Right ventricle myocardium superior (tissue), 1 donor: Measurements from ENCODE around the gene SPECC1. TPM values are rescaled to one million over a fixed set of nuclear protein-coding genes. Genes with fewer than 3 reads are reported as not detected.
A peak's percentile ranks its signal among the peaks of the same experiment; 100 is the strongest.

Experiments
- ATAC-seq: fragments of 200-7000 bp; cut with Tn5 transposase; one replicate; pipeline ENCODE4 v1.9.1; 2020; ENCODE audit warnings: mild to moderate bottlenecking; ENCODE audit not compliant: poor library complexity
- DNase-seq: peaks from one replicate; pipeline ENCODE4 v3.0.0-alpha.2; 2020
- intact Hi-C: fragments of 100-400 bp; cut with DNase I; formaldehyde crosslinking; loops from one replicate; pipeline ENCODE4 v1.11.2; 2022
- total RNA-seq: library from RNA; stranded (reverse); fragmentation: NEBNext Ultra II Directional; extraction: Animal tissue kit (Norgen Biotek cat#: 25700); gene quantifications from one replicate; pipeline ENCODE4 v1.2.1, GENCODE V29; 2021
- donor health status: DM: no; HTN: yes; CAD: no; lungs with severe emphysema.

Gene SPECC1
- total RNA-seq, 1 donor from 2014 or later = 8.5 TPM

DNA sequence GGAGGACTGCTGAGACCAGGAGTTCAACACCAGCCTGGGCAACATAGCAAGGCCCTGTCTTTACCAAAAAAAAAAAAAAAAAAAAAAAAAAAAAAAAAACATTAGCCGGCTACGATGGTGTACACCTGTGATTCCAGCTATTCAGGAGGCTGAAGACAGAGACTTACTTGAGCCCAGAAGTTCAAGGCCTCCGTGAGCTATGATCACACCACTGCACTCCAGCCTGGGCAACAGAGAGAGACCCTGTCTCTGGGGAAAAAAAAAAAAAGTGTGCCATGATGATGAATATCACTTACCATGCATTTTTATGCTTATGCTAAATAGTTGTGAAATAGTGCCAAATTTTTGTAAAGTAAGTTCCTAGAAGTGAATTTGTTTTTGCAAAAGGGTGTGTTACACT, 261.2 kb downstream of the SPECC1 start:
- ATAC-seq (no peak), DNase-seq (no peak)
- intact Hi-C loops = no loop called here

- no peak for ATAC-seq
- intact Hi-C loops = no loop called here
- no peak for DNase-seq
Observed at GRCh38 chr17:20271011-20271610, 262.0 kb downstream of the SPECC1 start.

DNA sequence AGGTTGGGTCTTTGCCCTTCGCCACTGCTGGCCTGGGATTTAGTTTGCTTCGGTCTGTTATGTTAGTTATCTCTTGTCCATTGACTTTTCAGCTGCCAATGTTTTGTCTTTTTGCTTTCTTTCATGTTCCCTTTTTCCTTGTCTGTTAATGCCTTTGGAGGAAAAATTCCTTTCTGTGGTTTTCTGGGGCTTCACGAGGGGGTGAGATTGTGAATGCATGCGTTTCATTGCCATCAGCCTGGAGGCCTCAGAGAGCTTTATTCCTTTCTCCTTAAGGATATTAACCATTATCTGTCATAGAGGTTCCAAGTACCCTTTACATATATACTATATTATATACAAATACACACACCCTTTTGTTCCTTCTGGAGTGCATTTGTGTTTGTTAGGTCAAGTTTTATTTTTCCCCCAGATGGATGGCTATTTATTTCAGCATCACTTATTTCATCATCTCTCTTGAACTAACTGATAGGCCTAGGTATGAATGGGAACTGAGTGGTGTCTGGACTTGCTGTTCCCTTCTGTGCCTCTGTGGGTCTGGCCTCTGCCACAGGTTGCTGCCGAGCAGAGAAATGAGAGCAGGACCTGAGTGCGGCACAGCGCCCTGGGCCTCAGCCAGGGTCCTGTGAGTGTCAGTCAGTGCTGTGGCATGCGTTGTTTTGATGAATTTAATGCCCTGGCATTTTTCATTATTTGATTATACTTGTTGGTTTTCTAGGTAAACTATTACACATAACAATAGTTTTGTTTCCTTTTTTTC, 264.8 kb downstream of the SPECC1 start:
- no peak for DNase-seq
- no peak for ATAC-seq
- intact Hi-C loops = no loop called here

GRCh38 chr17:20275653-20276052, 266.5 kb downstream of the SPECC1 start:
- no peak for DNase-seq
- intact Hi-C loops = no loop called here
- ATAC-seq = no peak

DNA sequence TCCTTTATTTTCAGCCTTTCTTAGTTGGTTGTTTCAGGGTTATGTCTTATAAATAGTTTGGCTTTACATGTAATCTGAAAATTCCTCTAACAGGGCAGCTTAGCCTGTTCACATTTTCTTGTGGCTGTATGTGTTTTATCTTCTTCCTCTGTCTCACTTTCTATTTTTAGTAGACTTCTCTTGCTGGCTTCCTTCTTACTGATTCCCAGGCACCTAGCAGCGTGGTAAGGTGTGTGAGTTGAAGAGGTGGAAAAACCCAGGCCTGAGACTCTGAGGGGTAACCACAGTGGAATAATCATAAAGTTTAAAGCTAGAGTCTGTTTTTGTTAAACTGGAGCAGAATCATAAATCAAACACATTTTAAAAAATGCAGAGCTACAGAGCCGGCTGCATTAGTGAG, 267.3 kb downstream of the SPECC1 start:
- no peak for ATAC-seq
- DNase-seq = no peak
- intact Hi-C loops = no loop called here

GRCh38 chr17:20278805-20279204, 269.6 kb downstream of the SPECC1 start:
- DNase-seq = no peak
- ATAC-seq = no peak
- intact Hi-C loops = no loop called here

GRCh38 chr17:20279631-20280030, 270.5 kb downstream of the SPECC1 start:
- ATAC-seq = no peak
- no peak for DNase-seq
- intact Hi-C loops = no loop called here

DNA sequence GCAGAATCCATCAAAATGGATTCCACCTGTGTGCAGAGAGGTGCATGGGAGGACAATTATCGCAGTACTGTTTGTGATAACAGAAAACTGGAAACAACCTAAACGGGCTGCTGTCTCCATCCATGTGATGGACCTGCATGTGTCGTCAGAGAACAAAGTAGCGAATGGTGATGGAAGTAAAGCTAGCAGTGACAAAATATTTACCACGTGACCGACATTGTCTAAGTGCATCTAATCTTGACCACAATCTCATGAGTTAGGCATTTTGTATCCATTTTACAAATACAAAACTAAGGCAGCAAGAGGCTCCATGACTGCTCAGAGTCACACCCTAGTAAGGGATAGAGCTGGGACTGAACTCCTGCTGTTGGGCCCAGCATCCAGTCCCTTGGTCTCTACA, 270.9 kb downstream of the SPECC1 start:
- DNase-seq (no peak), ATAC-seq (no peak)
- intact Hi-C loops = no loop called here

- intact Hi-C loops = no loop called here
- DNase-seq (no peak), ATAC-seq (no peak)
Observed at GRCh38 chr17:20280851-20281250, 271.7 kb downstream of the SPECC1 start.

GRCh38 chr17:20281860-20282259, 272.7 kb downstream of the SPECC1 start:
- peak; percentile 38 for ATAC-seq
- intact Hi-C loops = no loop called here
- DNase-seq = peak; percentile 76

- intact Hi-C loops = no loop called here
- DNase-seq (no peak), ATAC-seq (no peak)
Observed at GRCh38 chr17:20282526-20283308, 273.6 kb downstream of the SPECC1 start.

DNA sequence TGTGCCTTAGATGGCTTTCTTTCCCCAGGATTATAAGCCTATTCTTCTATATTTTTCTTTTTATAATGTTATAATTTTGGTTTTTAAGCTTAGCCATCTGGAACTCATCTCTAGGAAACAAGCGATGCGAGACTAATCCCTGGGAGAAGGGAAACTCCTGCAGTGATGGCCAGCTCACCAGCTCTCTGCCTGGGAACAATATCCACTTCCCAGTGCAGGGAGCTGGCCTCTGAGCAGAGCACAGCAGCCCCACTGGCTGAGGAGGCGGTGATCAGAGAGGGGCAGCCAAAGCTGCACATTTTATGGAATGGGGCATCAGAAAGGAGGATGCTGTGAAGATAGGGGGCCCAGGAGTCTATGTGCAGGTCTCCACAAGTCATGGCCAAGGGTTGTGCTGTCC, 274.9 kb downstream of the SPECC1 start:
- no peak for DNase-seq
- intact Hi-C loops = no loop called here
- ATAC-seq = no peak

DNA sequence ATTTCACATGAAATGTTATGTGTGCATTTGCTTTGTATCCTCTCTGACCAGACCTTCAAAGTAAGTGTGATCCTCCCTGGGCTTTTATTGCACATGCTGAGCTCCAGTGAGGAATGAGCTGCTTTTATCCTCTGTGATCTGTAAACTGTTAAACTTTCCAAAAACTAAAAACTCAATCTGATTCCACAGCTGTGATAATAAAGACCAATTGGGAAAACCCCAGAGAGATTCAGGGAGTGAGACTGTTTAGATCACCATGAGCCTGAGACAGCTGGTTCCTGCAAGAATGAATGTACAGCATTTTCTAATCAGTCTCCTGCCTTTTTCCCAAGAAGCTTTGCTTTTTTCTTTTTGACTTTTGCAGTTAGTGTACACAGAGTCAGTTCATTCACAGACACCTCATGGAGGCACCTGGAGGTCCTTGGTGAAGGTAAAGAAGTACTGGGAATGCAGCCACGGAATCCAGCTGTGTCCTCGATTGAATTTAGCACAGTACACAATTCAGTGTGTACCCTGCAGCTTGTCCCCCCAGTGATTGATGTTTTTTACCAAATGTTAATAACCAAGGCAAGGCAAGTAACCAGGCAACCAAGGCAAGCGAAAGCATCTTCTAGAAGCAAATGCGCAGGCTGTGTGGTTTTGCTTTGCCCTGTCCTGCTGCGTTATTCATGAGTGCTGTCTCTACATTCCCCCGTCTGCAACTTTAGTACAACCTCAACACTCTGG, 275.6 kb downstream of the SPECC1 start:
- no peak for DNase-seq
- intact Hi-C loops = no loop called here
- ATAC-seq = no peak

DNA sequence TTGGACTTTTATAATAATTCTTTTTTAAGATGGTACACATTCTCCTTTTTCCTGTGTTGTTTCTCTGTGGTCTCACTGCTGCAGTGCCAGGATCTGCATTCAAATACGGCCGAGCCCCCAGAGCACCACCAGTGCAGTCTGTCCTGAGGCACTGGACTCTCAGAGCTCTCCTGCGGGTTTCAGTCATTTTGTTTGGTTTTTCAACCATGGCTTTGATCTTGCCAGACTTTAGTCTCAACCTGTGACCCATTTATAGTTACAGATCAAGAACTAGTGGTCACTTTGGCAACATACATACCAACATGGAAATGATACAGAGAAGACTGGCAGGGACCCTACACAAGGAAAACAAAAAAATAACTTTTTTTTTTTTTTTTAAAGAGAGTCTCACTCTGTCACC, 280.8 kb downstream of the SPECC1 start:
- DNase-seq = no peak
- intact Hi-C loops = no loop called here
- no peak for ATAC-seq

GRCh38 chr17:20291853-20292252, 282.7 kb downstream of the SPECC1 start:
- intact Hi-C loops = no loop called here
- no peak for DNase-seq
- no peak for ATAC-seq

DNA sequence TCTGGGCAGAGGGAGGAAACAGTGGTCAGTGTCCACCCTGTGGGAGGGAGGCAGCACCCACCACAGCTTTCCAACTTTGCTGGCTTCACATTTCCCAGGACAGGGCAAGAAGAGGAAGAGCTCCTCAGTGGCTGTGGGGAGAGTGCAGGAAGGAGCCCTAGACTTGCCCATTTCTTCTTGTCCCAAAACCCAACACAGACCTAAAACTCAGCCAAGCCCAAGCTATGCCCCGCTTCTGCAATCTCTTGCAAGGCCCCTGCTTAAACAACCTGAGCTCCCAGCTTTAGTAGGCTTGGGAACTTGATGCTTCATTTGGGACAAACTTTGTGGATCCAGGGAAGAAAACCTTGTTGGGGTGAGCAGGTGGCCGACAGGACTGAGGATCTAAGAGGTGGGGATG, 284.3 kb downstream of the SPECC1 start:
- intact Hi-C loops = no loop called here
- ATAC-seq = no peak
- no peak for DNase-seq

GRCh38 chr17:20294120-20294519, 285.0 kb downstream of the SPECC1 start:
- DNase-seq = no peak
- no peak for ATAC-seq
- intact Hi-C loops = no loop called here

GRCh38 chr17:20299013-20299412, 289.9 kb downstream of the SPECC1 start:
- no peak for ATAC-seq
- no peak for DNase-seq
- intact Hi-C loops = no loop called here

GRCh38 chr17:20300436-20300934, 291.3 kb downstream of the SPECC1 start:
- intact Hi-C loops = no loop called here
- ATAC-seq (no peak), DNase-seq (no peak)
